Fibroblast of lung (primary cell): ENCODE data around the gene ZSCAN16. TPM values are rescaled to one million over a fixed set of nuclear protein-coding genes. Genes with fewer than 3 reads are reported as not detected.

ENCODE experiments used
- DNase-seq, 2 donors: peaks; one replicate each; pipeline versions ENCODE4 v3.0.0 to v3.0.0-alpha.2; 2010; ENCODE audit warnings: low read depth in 2 of 2
- H2AFZ ChIP-seq: 2 replicates; pipeline ENCODE4 v1.5.1; 2012; ENCODE audit warnings: low read length, control low read depth, inconsistent platforms
- H3K27ac ChIP-seq: 2 replicates; pipeline ENCODE4 v1.5.1; 2011; ENCODE audit warnings: low read length, control low read depth; ENCODE audit not compliant: insufficient read depth
- H3K27me3 ChIP-seq: 2 replicates; pipeline ENCODE4 v1.5.1; 2011; ENCODE audit warnings: mild to moderate bottlenecking, low read length; ENCODE audit not compliant: control insufficient read depth, insufficient read depth
- H3K36me3 ChIP-seq: 2 replicates; pipeline ENCODE4 v1.5.1; 2011; ENCODE audit warnings: low read length; ENCODE audit not compliant: control insufficient read depth, insufficient read depth
- H3K4me1 ChIP-seq: 2 replicates; pipeline ENCODE4 v1.5.1; 2011; ENCODE audit warnings: low read length; ENCODE audit not compliant: control insufficient read depth, insufficient read depth; ENCODE audit errors: extremely low read depth
- H3K4me2 ChIP-seq: 2 replicates; pipeline ENCODE4 v1.5.1; 2011; ENCODE audit warnings: low read length, control low read depth; ENCODE audit not compliant: insufficient read depth; ENCODE audit errors: extremely low read depth
- H3K4me3 ChIP-seq, 4 experiments: fragments of 200-600 bp in 1 of 4; sonication (generic) in 1 of 4; replicated peaks in 1 of 4; 2 replicates each; pipeline ENCODE4 v1.5.1; 2011 to 2016; ENCODE audit warnings: low read length in 4 of 4, low read depth in 3 of 4, mild to moderate bottlenecking in 3 of 4, control low read depth in 2 of 4, inconsistent platforms in 1 of 4, mixed read lengths in 1 of 4; ENCODE audit not compliant: insufficient read depth in 1 of 4; ENCODE audit errors: control extremely low read depth in 1 of 4
- H3K79me2 ChIP-seq: 2 replicates; pipeline ENCODE4 v1.5.1; 2012; ENCODE audit warnings: mild to moderate bottlenecking, low read length, inconsistent platforms; ENCODE audit not compliant: control insufficient read depth, insufficient read depth
- H3K9ac ChIP-seq: 2 replicates; pipeline ENCODE4 v1.5.1; 2011; ENCODE audit warnings: mild to moderate bottlenecking, low read length, control low read depth; ENCODE audit not compliant: insufficient read depth
- H3K9me3 ChIP-seq: 2 replicates; pipeline ENCODE4 v1.5.1; 2012; ENCODE audit warnings: low read depth, low read length; ENCODE audit not compliant: control insufficient read depth, insufficient read depth
- H4K20me1 ChIP-seq: 2 replicates; pipeline ENCODE4 v1.5.1; 2011; ENCODE audit warnings: low read length; ENCODE audit not compliant: control insufficient read depth, insufficient read depth; ENCODE audit errors: extremely low read depth
- EZH2 ChIP-seq: IDR thresholded peaks from 2 replicates; pipeline ENCODE4 v1.5.1; 2012; ENCODE audit warnings: low read length, control low read depth, mild to moderate bottlenecking; ENCODE audit errors: missing control alignments
- polyA plus RNA-seq, 2 donors: library from polyadenylated mRNA; depleted of rRNA in 1 of 2; stranded (reverse) in 1 of 2; unstranded in 1 of 2; fragments of >200 nt; gene quantifications; 2 replicates each; pipeline ENCODE4 v1.2.1, GENCODE V29; 2011 to 2012; ENCODE audit warnings: missing spikeins in 1 of 2
- total RNA-seq: library from RNA; depleted of rRNA; stranded (reverse); fragments of >200 nt; gene quantifications from 2 replicates; pipeline ENCODE4 v1.2.1, GENCODE V29; 2014
- TF ChIP-seq, protein P1 (sequence below), 2 donors: IDR thresholded peaks in 1 of 2; conservative IDR thresholded peaks in 1 of 2; 1 replicate in 1 of 2; 2 replicates in 1 of 2; pipeline ENCODE4 v1.5.1; 2011 to 2012; ENCODE audit warnings: low read length in 2 of 2, control low read depth in 1 of 2, inconsistent platforms in 1 of 2, low read depth in 1 of 2, mild to moderate bottlenecking in 1 of 2

Gene ZSCAN16
- total and polyA plus RNA-seq, 2 donors (not counting 1 experiment from before 2014, with no cell fraction given), result 2.0 to 6.6 TPM

DNA sequence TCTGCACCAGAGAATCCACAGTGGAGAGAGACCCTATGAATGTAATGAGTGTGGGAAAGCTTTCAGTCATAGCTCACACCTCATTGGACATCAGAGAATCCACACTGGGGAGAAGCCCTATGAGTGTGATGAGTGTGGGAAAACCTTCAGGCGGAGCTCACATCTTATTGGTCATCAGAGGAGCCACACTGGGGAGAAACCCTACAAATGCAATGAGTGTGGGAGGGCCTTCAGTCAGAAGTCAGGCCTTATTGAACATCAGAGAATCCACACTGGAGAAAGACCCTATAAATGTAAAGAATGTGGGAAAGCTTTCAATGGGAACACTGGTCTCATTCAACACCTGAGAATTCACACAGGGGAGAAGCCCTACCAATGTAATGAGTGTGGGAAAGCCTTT lies 29.1 kb downstream of the ZSCAN16 start:
- no peaks in the 10 kb centered on the region for H4K20me1 ChIP-seq
- no peak overlapping the region for H3K27ac ChIP-seq
- no peaks in the 10 kb centered on the region for H3K79me2 ChIP-seq
- no peaks in the 10 kb centered on the region for H3K27me3 ChIP-seq
- H3K9ac ChIP-seq, result no peak overlapping the region
- peaks cover 19% of the 10 kb centered on the region for H3K36me3 ChIP-seq
- no peaks in the 10 kb centered on the region for H3K9me3 ChIP-seq
- H3K4me2 ChIP-seq, result no peak overlapping the region
- no peak overlapping the region for H3K4me3 ChIP-seq
- H3K4me1 ChIP-seq, result no peaks in the 10 kb centered on the region
- DNase-seq, result no peak
- no peak for TF ChIP-seq EZH2
- TF ChIP-seq, protein P1, sequence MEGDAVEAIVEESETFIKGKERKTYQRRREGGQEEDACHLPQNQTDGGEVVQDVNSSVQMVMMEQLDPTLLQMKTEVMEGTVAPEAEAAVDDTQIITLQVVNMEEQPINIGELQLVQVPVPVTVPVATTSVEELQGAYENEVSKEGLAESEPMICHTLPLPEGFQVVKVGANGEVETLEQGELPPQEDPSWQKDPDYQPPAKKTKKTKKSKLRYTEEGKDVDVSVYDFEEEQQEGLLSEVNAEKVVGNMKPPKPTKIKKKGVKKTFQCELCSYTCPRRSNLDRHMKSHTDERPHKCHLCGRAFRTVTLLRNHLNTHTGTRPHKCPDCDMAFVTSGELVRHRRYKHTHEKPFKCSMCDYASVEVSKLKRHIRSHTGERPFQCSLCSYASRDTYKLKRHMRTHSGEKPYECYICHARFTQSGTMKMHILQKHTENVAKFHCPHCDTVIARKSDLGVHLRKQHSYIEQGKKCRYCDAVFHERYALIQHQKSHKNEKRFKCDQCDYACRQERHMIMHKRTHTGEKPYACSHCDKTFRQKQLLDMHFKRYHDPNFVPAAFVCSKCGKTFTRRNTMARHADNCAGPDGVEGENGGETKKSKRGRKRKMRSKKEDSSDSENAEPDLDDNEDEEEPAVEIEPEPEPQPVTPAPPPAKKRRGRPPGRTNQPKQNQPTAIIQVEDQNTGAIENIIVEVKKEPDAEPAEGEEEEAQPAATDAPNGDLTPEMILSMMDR (conservative IDR thresholded peaks at IDR 0.05 in 1 of 2, IDR thresholded peaks at IDR 0.05 in 1 of 2; ENCODE audit: low read depth in 1 of 2, low read length in 2 of 2), result no peak
- no peak overlapping the region for H2AFZ ChIP-seq

DNA sequence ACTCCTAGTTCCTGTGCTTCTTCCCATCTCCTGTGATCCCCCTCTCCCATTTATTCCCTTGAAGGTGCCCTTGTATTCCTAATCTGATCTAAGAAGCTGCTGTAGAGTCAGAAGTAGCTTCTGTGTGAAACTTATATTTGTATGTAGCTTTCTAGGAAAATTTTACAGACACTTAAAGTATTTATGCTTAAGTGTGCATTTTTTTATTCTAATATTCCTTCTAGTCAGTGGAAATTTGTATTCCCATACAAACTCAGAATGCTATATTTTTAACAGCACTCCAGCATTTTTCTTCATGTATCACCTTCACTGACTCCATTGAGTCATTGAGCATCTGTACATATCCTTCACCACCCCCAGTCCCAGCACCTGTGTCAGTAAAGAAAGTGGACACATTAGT lies 29.9 kb downstream of the ZSCAN16 start:
- no peaks in the 10 kb centered on the region for H4K20me1 ChIP-seq
- no peaks in the 10 kb centered on the region for H3K27me3 ChIP-seq
- TF ChIP-seq EZH2, result no peak
- TF ChIP-seq, protein P1 (conservative IDR thresholded peaks at IDR 0.05 in 1 of 2, IDR thresholded peaks at IDR 0.05 in 1 of 2; ENCODE audit: low read depth in 1 of 2, low read length in 2 of 2), result no peak
- H3K9me3 ChIP-seq, result no peaks in the 10 kb centered on the region
- H3K4me1 ChIP-seq, result no peaks in the 10 kb centered on the region
- no peaks in the 10 kb centered on the region for H3K79me2 ChIP-seq
- H2AFZ ChIP-seq, result no peak overlapping the region
- no peak overlapping the region for H3K4me2 ChIP-seq
- peaks cover 16% of the 10 kb centered on the region for H3K36me3 ChIP-seq
- no peak overlapping the region for H3K27ac ChIP-seq
- DNase-seq, result no peak
- H3K4me3 ChIP-seq, result no peak overlapping the region
- H3K9ac ChIP-seq, result no peak overlapping the region

DNA sequence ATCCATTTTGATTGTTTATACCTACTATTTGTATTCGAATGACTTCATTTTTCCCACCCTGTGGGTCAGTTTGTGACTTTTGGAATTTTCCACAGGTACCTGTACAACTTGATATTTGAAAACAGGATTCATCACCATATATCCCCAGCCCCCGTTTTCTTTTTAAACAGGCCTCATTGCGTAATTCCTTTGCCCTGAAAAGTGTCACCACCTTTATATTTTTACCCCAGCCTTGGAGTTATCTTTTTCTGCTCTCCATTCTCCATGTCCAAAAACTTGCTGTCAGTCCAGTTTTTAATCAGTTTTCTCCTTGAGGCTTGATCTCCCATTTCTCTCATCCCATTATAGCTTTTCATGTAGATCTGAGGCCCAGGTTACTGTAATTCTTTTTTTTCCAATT lies 33.9 kb downstream of the ZSCAN16 start:
- Histone ChIP-seq H3K27ac (no peak overlapping the region), H3K4me3 (no peak overlapping the region), H3K9me3 (no peaks in the 10 kb centered on the region), H2AFZ (no peak overlapping the region), H4K20me1 (no peaks in the 10 kb centered on the region), H3K27me3 (no peaks in the 10 kb centered on the region), H3K4me2 (no peak overlapping the region), H3K4me1 (no peaks in the 10 kb centered on the region), H3K9ac (no peak overlapping the region), H3K36me3 (peaks cover 5% of the 10 kb centered on the region), H3K79me2 (no peaks in the 10 kb centered on the region)
- no peak for DNase-seq
- TF ChIP-seq, protein P1 (conservative IDR thresholded peaks at IDR 0.05 in 1 of 2, IDR thresholded peaks at IDR 0.05 in 1 of 2; ENCODE audit: low read depth in 1 of 2, low read length in 2 of 2), result no peak
- no peak for TF ChIP-seq EZH2
